ENCODE measurements around the gene CENPP.

- no peak for TF ChIP-seq CTCF (IDR thresholded peaks at IDR 0.05)
- TF ChIP-seq NR2C2 (CRISPR knock-in tag; IDR thresholded peaks at IDR 0.05), result no peak
- TF ChIP-seq RELA (CRISPR knock-in tag; IDR thresholded peaks at IDR 0.05; ENCODE audit: borderline replicate concordance), result no peak
- TF ChIP-seq NFYB (CRISPR knock-in tag; conservative IDR thresholded peaks at IDR 0.05; ENCODE audit: low read depth), result no peak
- no peak for TF ChIP-seq JUN (CRISPR knock-in tag; IDR thresholded peaks at IDR 0.05)
- TF ChIP-seq MAX (CRISPR knock-in tag; IDR thresholded peaks at IDR 0.05), result no peak
- TF ChIP-seq, protein P1, sequence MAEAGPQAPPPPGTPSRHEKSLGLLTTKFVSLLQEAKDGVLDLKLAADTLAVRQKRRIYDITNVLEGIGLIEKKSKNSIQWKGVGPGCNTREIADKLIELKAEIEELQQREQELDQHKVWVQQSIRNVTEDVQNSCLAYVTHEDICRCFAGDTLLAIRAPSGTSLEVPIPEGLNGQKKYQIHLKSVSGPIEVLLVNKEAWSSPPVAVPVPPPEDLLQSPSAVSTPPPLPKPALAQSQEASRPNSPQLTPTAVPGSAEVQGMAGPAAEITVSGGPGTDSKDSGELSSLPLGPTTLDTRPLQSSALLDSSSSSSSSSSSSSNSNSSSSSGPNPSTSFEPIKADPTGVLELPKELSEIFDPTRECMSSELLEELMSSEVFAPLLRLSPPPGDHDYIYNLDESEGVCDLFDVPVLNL (CRISPR knock-in tag; IDR thresholded peaks at IDR 0.05; ENCODE audit: borderline replicate concordance, low read depth), result no peak
- no peak for TF ChIP-seq SP1 (CRISPR knock-in tag; conservative IDR thresholded peaks at IDR 0.05)
- TF ChIP-seq, protein P2, sequence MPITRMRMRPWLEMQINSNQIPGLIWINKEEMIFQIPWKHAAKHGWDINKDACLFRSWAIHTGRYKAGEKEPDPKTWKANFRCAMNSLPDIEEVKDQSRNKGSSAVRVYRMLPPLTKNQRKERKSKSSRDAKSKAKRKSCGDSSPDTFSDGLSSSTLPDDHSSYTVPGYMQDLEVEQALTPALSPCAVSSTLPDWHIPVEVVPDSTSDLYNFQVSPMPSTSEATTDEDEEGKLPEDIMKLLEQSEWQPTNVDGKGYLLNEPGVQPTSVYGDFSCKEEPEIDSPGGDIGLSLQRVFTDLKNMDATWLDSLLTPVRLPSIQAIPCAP (CRISPR knock-in tag; IDR thresholded peaks at IDR 0.05), result no peak
- TF ChIP-seq ATF3 (CRISPR knock-in tag; conservative IDR thresholded peaks at IDR 0.05), result no peak
- no peak for TF ChIP-seq USF1 (CRISPR knock-in tag; IDR thresholded peaks at IDR 0.05)
- no peak for TF ChIP-seq MYBL2 (CRISPR knock-in tag; IDR thresholded peaks at IDR 0.05)
Measured at GRCh38 chr9:92290785-92291429, 34.8 kb upstream of the CENPP start.
